GM18526 (cell line): ENCODE measurements around the gene MATN1.

Source experiments
- POLR2A ChIP-seq: IDR thresholded peaks from 3 replicates; pipeline ENCODE4 v1.6.1; 2011; ENCODE audit not compliant: insufficient read length; ENCODE audit errors: extremely low read depth

The MATN1 gene

GRCh38 chr1:30761381-30762151, 38.2 kb upstream of the MATN1 start:
- no peak for TF ChIP-seq POLR2A

GRCh38 chr1:30760596-30761324, 37.4 kb upstream of the MATN1 start:
- peak; percentile 32 for TF ChIP-seq POLR2A

GRCh38 chr1:30759718-30760281, 36.4 kb upstream of the MATN1 start:
- peak; percentile 26 for TF ChIP-seq POLR2A

- no peak for TF ChIP-seq POLR2A
Measured at GRCh38 chr1:30758785-30759380, 35.5 kb upstream of the MATN1 start.

GRCh38 chr1:30758121-30758688, 34.8 kb upstream of the MATN1 start:
- TF ChIP-seq POLR2A: no peak

- peak; percentile 95 for TF ChIP-seq POLR2A
Measured at GRCh38 chr1:30757352-30758120, 34.2 kb upstream of the MATN1 start, which contains the start of gene LAPTM5. LAPTM5 (minus strand) TSS chr1:30757774; CDS start chr1:30757745, 29 bp downstream.

- TF ChIP-seq POLR2A: peak; percentile 32
Measured at GRCh38 chr1:30756545-30757351, 33.4 kb upstream of the MATN1 start.

- TF ChIP-seq POLR2A: no peak
Measured at GRCh38 chr1:30756206-30756544, 32.8 kb upstream of the MATN1 start.

GRCh38 chr1:30755746-30756145, 32.4 kb upstream of the MATN1 start:
- TF ChIP-seq POLR2A: no peak

GRCh38 chr1:30755334-30755733, 31.9 kb upstream of the MATN1 start:
- TF ChIP-seq POLR2A: no peak

- TF ChIP-seq POLR2A: peak; percentile 47
Measured at GRCh38 chr1:30754684-30755171, 31.3 kb upstream of the MATN1 start.

GRCh38 chr1:30753660-30754123, 30.3 kb upstream of the MATN1 start:
- TF ChIP-seq POLR2A: peak; percentile 42

- TF ChIP-seq POLR2A: no peak
Measured at GRCh38 chr1:30753118-30753517, 29.7 kb upstream of the MATN1 start.

GRCh38 chr1:30752651-30752908, 29.2 kb upstream of the MATN1 start:
- TF ChIP-seq POLR2A: no peak
